Endodermal cell (in vitro differentiated cells): Measurements from ENCODE around the gene DPH2. TPM values are rescaled to one million over a fixed set of nuclear protein-coding genes. Genes with fewer than 3 reads are reported as not detected.

Experiments used
- DNase-seq: peaks from one replicate; pipeline ENCODE4 v3.0.0-alpha.2; 2017
- H3K27ac ChIP-seq: 2 replicates; pipeline ENCODE4 v1.5.1; 2013; ENCODE audit warnings: mild to moderate bottlenecking, low read depth, low read length, moderate library complexity
- H3K27me3 ChIP-seq: 2 replicates; pipeline ENCODE4 v1.6.1; 2013; ENCODE audit warnings: mild to moderate bottlenecking, low read length, moderate library complexity; ENCODE audit not compliant: insufficient read depth, control insufficient read depth, poor library complexity, severe bottlenecking
- H3K36me3 ChIP-seq: 2 replicates; pipeline ENCODE4 v1.7.0; 2013; ENCODE audit warnings: mild to moderate bottlenecking, low read length, moderate library complexity; ENCODE audit not compliant: control insufficient read depth, insufficient read depth
- H3K4me1 ChIP-seq: one replicate; pipeline ENCODE4 v1.7.0; 2013; ENCODE audit warnings: low read length; ENCODE audit not compliant: control insufficient read depth, insufficient read depth
- H3K4me3 ChIP-seq: 2 replicates; pipeline ENCODE4 v1.5.1; 2013; ENCODE audit warnings: mild to moderate bottlenecking, low read length, moderate library complexity
- H3K9ac ChIP-seq: 2 replicates; pipeline ENCODE4 v1.6.1; 2013; ENCODE audit warnings: mild to moderate bottlenecking, low read length, moderate library complexity; ENCODE audit not compliant: poor library complexity, severe bottlenecking; ENCODE audit errors: extremely low read depth
- H3K9me3 ChIP-seq: 2 replicates; pipeline ENCODE4 v1.6.1; 2013; ENCODE audit warnings: mild to moderate bottlenecking, low read length, moderate library complexity; ENCODE audit not compliant: control insufficient read depth
- H3K27ac Mint-ChIP-seq: 2 replicates; pipeline ENCODE4 v1.8.0; 2020; ENCODE audit warnings: mixed read lengths
- H3K27me3 Mint-ChIP-seq: 2 replicates; pipeline ENCODE4 v1.8.0; 2021; ENCODE audit warnings: mild to moderate bottlenecking, mixed read lengths; ENCODE audit not compliant: insufficient read depth
- H3K36me3 Mint-ChIP-seq: 2 replicates; pipeline ENCODE4 v1.8.0; 2020; ENCODE audit warnings: low read depth, mixed read lengths
- H3K4me1 Mint-ChIP-seq: 2 replicates; pipeline ENCODE4 v1.8.0; 2020; ENCODE audit warnings: mixed read lengths
- H3K4me3 Mint-ChIP-seq: 2 replicates; pipeline ENCODE4 v1.8.0; 2020; ENCODE audit warnings: mild to moderate bottlenecking, moderate library complexity, mixed read lengths
- H3K9me3 Mint-ChIP-seq: 2 replicates; pipeline ENCODE4 v1.8.0; 2020; ENCODE audit warnings: mild to moderate bottlenecking, mixed read lengths
- WGBS, 2 experiments: methylation state at CpG; one replicate each; pipeline versions ENCODE4 v1.1.5 to v1.1.7; 2013; ENCODE audit warnings: missing lambda C conversion rate in 2 of 2, mixed read lengths in 1 of 2; ENCODE audit not compliant: insufficient coverage in 1 of 2, insufficient read length in 1 of 2; 5-methylcytosine and 5-hydroxymethylcytosine counted together
- total RNA-seq, 2 donors: library from RNA; stranded (reverse); fragmentation: NEBNext Ultra II Directional in 1 of 2; extraction: Animal tissue kit (Norgen Biotek cat#: 25700) in 1 of 2; gene quantifications; 2 replicates in 1 of 2; 3 replicates in 1 of 2; pipeline ENCODE4 v1.2.1, GENCODE V29; 2021
- TF ChIP-seq, protein P1 (sequence below): fragments of 200-600 bp; sonication (generic); conservative IDR thresholded peaks from 2 replicates; pipeline ENCODE4 v1.5.0; 2021; ENCODE audit warnings: antibody characterized with exemption, mild to moderate bottlenecking

DPH2 gene
- total RNA-seq, 2 donors from 2014 or later, result 28.5 to 31.3 TPM

DNA sequence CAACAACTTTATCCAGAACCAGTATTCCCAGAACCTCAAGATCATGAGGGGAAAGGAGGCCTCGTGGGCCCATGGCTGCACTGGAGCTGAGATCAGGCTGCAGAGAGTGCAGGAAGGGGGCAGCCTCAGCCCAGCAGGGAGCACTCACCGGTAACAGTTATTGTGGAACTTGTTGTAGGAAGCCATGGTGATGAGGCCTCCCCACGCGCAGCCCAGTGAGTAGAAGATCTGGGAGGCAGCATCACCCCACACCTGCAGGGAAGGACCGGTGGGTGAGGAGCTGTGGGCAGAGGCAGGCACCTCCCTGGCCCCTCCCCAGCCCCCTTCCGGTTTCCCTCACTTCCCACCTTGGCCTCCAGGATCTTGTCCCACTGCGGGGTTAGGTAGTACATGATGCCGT is 32.4 kb downstream of the DPH2 start:
- H3K4me1 Mint-ChIP-seq, result peaks cover 38% of the 10 kb centered on the region
- H3K36me3 ChIP-seq, result no peaks in the 10 kb centered on the region
- no peaks in the 10 kb centered on the region for H3K27me3 Mint-ChIP-seq
- no peak overlapping the region for H3K4me3 Mint-ChIP-seq
- 93 to 100% methylated on average over 1 to 8 of the region's 8 CpGs for WGBS, 2 experiments
- no peak overlapping the region for H3K27ac ChIP-seq
- H3K9me3 Mint-ChIP-seq, result no peaks in the 10 kb centered on the region
- no peaks in the 10 kb centered on the region for H3K27me3 ChIP-seq
- TF ChIP-seq, protein P1, sequence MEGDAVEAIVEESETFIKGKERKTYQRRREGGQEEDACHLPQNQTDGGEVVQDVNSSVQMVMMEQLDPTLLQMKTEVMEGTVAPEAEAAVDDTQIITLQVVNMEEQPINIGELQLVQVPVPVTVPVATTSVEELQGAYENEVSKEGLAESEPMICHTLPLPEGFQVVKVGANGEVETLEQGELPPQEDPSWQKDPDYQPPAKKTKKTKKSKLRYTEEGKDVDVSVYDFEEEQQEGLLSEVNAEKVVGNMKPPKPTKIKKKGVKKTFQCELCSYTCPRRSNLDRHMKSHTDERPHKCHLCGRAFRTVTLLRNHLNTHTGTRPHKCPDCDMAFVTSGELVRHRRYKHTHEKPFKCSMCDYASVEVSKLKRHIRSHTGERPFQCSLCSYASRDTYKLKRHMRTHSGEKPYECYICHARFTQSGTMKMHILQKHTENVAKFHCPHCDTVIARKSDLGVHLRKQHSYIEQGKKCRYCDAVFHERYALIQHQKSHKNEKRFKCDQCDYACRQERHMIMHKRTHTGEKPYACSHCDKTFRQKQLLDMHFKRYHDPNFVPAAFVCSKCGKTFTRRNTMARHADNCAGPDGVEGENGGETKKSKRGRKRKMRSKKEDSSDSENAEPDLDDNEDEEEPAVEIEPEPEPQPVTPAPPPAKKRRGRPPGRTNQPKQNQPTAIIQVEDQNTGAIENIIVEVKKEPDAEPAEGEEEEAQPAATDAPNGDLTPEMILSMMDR, result no peak
- H3K27ac Mint-ChIP-seq, result no peak overlapping the region
- H3K4me1 ChIP-seq, result peaks cover 30% of the 10 kb centered on the region
- H3K9me3 ChIP-seq, result no peaks in the 10 kb centered on the region
- peaks cover 14% of the 10 kb centered on the region for H3K36me3 Mint-ChIP-seq
- no peak overlapping the region for H3K4me3 ChIP-seq
- no peak for DNase-seq
- H3K9ac ChIP-seq, result no peak overlapping the region

DNA sequence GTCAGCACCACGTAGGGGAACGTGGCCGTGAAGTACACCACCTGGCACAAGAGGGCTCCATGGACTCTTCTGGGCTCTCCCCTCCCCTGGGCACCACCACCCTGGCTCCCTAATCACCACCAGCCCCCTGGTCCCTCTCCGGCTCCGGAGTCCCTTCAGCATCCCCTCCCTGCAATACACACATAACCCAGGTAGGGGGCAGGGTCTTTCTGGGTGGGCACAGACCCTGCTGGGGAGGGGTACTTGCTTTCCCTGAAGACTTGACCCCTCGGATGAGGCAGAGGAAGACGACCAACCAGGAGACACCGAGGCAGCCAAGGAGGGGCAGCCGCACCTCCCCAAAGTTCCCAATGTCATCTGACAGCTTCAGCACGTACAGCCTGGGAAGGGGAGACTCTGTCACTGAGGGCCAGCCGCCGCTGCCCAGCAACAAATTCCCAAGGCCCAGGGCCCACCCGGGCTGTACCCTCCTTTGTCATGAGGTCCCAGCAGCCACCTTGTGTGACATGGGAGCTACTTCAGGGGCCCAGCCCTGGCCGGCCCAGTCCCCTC is 32.9 kb downstream of the DPH2 start:
- 92 to 95% methylated on average over 8 to 14 of the region's 14 CpGs for WGBS, 2 experiments
- Histone ChIP-seq H3K9ac (no peak overlapping the region), H3K27me3 (no peaks in the 10 kb centered on the region), H3K9me3 (no peaks in the 10 kb centered on the region), H3K27ac (no peak overlapping the region), H3K4me3 (no peak overlapping the region), H3K4me1 (peaks cover 25% of the 10 kb centered on the region), H3K36me3 (no peaks in the 10 kb centered on the region)
- H3K36me3 Mint-ChIP-seq, result peaks cover 14% of the 10 kb centered on the region
- peak; percentile 71 for DNase-seq
- H3K4me3 Mint-ChIP-seq, result no peak overlapping the region
- no peaks in the 10 kb centered on the region for H3K9me3 Mint-ChIP-seq
- TF ChIP-seq, protein P1, result peak; percentile 72
- no peak overlapping the region for H3K27ac Mint-ChIP-seq
- no peaks in the 10 kb centered on the region for H3K27me3 Mint-ChIP-seq
- peaks cover 36% of the 10 kb centered on the region for H3K4me1 Mint-ChIP-seq

DNA sequence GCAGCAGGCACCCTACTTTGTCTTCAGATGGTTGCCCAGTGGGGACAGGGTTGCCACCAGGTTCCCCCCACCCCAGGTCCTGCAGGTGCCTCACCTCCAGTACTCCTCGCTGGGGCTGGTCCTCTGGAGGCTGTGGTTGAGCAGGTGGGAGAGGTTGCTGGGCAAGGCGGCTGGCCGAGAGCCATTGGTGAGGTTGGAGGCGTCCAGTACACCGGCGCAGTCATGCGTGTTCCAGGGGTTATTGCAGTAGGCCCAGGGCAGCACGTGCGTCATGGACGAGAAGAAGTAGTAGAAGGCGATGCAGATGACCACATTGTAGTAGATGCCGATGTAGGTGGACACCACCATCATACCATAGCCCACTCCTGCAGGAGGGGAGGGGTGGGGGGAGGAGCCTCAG is 38.4 kb downstream of the DPH2 start:
- Histone ChIP-seq H3K4me1 (peaks cover 8% of the 10 kb centered on the region), H3K9ac (no peak overlapping the region), H3K27ac (no peak overlapping the region), H3K4me3 (no peak overlapping the region), H3K27me3 (no peaks in the 10 kb centered on the region), H3K9me3 (no peaks in the 10 kb centered on the region), H3K36me3 (no peaks in the 10 kb centered on the region)
- WGBS, 2 experiments, result 96 to 100% methylated on average over 5 to 11 of the region's 12 CpGs
- Mint-ChIP-seq H3K27ac (no peak overlapping the region), H3K27me3 (no peaks in the 10 kb centered on the region), H3K4me3 (no peak overlapping the region), H3K9me3 (no peaks in the 10 kb centered on the region), H3K4me1 (peaks cover 5% of the 10 kb centered on the region), H3K36me3 (peaks cover 11% of the 10 kb centered on the region)
- TF ChIP-seq, protein P1, result no peak
- no peak for DNase-seq
